ENCODE measurements around the gene TARP.

- TF ChIP-seq CTCF (IDR thresholded peaks at IDR 0.05) (no peak), EP300 (IDR thresholded peaks at IDR 0.05) (no peak)
Observed at GRCh38 chr7:38215115-38215514, 58.3 kb downstream of the TARP start.

Measured in ovary (tissue), 3 donors.